B cell (primary cell): Measurements from ENCODE around the gene CDIPT.

ENCODE experiments used
- CTCF ChIP-seq: fragments of 200-600 bp; IDR thresholded peaks from one replicate; pipeline ENCODE4 v1.8.0; 2022; ENCODE audit warnings: antibody characterized with exemption, mild to moderate bottlenecking
- EZH2 ChIP-seq: IDR thresholded peaks from 2 replicates; pipeline ENCODE4 v1.6.1; 2012; ENCODE audit warnings: borderline replicate concordance, low read depth, mild to moderate bottlenecking, moderate library complexity, low read length; ENCODE audit not compliant: insufficient read depth, poor library complexity, severe bottlenecking

- TF ChIP-seq CTCF (no peak), EZH2 (no peak)
Observed at GRCh38 chr16:29907973-29908372, 44.9 kb upstream of the CDIPT start.
